Adrenal gland (tissue), 12 donors: ENCODE data around the gene PTGFRN. TPM values are rescaled to one million over a fixed set of nuclear protein-coding genes. Genes with fewer than 3 reads are reported as not detected.
A peak's percentile ranks its signal among the peaks of the same experiment; 100 is the strongest.

Experiments
- DNase-seq, 7 donors: peaks; one replicate each; pipeline ENCODE4 v3.0.0-alpha.2; 2019 to 2020
- H3K27ac ChIP-seq, 5 donors: fragments of 200-600 bp; sonication (generic) in 4 of 5; 1 replicate in 3 of 5; 2 replicates in 2 of 5; pipeline versions ENCODE4 v1.5.1 to v1.8.0; 2016 to 2020; ENCODE audit warnings: mild to moderate bottlenecking in 1 of 5
- H3K27me3 ChIP-seq: fragments of 200-600 bp; 2 replicates; pipeline ENCODE4 v1.8.0; 2021
- H3K36me3 ChIP-seq, 2 donors: fragments of 200-600 bp; replicated peaks in 1 of 2; 1 replicate in 1 of 2; 2 replicates in 1 of 2; pipeline versions ENCODE4 v1.5.1 to v1.8.0; 2018 to 2022
- H3K4me1 ChIP-seq, 2 donors: fragments of 200-600 bp; replicated peaks in 1 of 2; 1 replicate in 1 of 2; 2 replicates in 1 of 2; pipeline versions ENCODE4 v1.5.1 to v1.8.0; 2018 to 2021
- H3K4me3 ChIP-seq, 4 donors: fragments of 200-600 bp; sonication (generic) in 3 of 4; one replicate each; pipeline ENCODE4 v1.5.1; 2016 to 2018
- H3K9me3 ChIP-seq, 3 donors: fragments of 200-600 bp; sonication (generic) in 1 of 3; replicated peaks in 1 of 3; 1 replicate in 2 of 3; 2 replicates in 1 of 3; pipeline versions ENCODE4 v1.5.1 to v1.8.0; 2016 to 2021
- CTCF ChIP-seq, 6 experiments: fragments of 450-650 bp in 4 of 6; fragments of 200-600 bp in 2 of 6; sonication (generic) in 1 of 6; IDR thresholded peaks; 1 replicate in 5 of 6; 2 replicates in 1 of 6; pipeline versions ENCODE4 v1.5.1 to v1.8.0; 2016 to 2021; ENCODE audit warnings: antibody characterized with exemption in 6 of 6, mild to moderate bottlenecking in 2 of 6, moderate library complexity in 1 of 6
- POLR2A ChIP-seq, 2 donors: fragments of 450-650 bp; IDR thresholded peaks; one replicate each; pipeline ENCODE4 v1.6.1; 2017; ENCODE audit warnings: antibody characterized with exemption in 2 of 2, mild to moderate bottlenecking in 2 of 2, moderate library complexity in 1 of 2
- WGBS, 4 donors: extraction: QIAGEN DNeasy Blood & Tissue Kit in 2 of 4; methylation state at CpG; one replicate each; pipeline versions ENCODE4 v1.1.5 to v1.1.7; 2013 to 2017; 5-methylcytosine and 5-hydroxymethylcytosine counted together
- intact Hi-C, 2 donors: fragments of 100-400 bp; cut with DNase I; formaldehyde crosslinking; loops; one replicate each; pipeline versions ENCODE4 v1.14.1 to v1.15.0; 2022 to 2023
- polyA plus RNA-seq, 3 donors: library from polyadenylated mRNA; stranded (reverse); fragments of 200-250 nt in 2 of 3; fragments of 350-450 nt in 1 of 3; fragmentation: Illumina TruSeq in 1 of 3; extraction: RNeasy Lipid Tissue Mini Kit (QIAGEN cat#74804) in 1 of 3; gene quantifications; one replicate each; pipeline ENCODE4 v1.2.3, GENCODE V29; 2013 to 2014
- total RNA-seq, 9 donors: library from RNA; depleted of rRNA in 4 of 9; stranded (reverse); fragments of >200 nt in 4 of 9; fragments of 120-200 nt in 1 of 9; fragmentation: NEBNext Ultra II Directional in 1 of 9; extraction: Animal tissue kit (Norgen Biotek cat#: 25700) in 1 of 9; gene quantifications; one replicate each; pipeline versions ENCODE4 v1.1.0 to v1.2.4, GENCODE V29; 2013 to 2023
- donor health status: healthy with polysubstance abuse.
- donor health status: Bipolar disorder and iron deficiency.
- donor health status: DM: yes; HTN: yes; CAD: no.
- donor health status: DM: no; HTN: no; CAD: no.
- donor health status: DM: no; HTN: no; CAD: no.
- donor health status: DM: yes; HTN: yes; CAD: no.

Gene PTGFRN
- total and polyA plus RNA-seq, 12 donors, result 63.3 to 173 (median 67.4) TPM

- 85 to 97% (median 93%) methylated on average over 3 of the region's 3 CpGs for WGBS, 4 donors
- TF ChIP-seq CTCF (IDR thresholded peaks at IDR 0.05) (no peak), POLR2A (IDR thresholded peaks at IDR 0.05) (no peak)
- intact Hi-C loops, result no loop called here
- Histone ChIP-seq H3K36me3 (no peaks in the 10 kb centered on the region), H3K4me3 (no peak overlapping the region), H3K9me3 (no peaks in the 10 kb centered on the region), H3K27ac (no peak overlapping the region), H3K4me1 (peaks cover 18 to 22% of the 10 kb centered on the region in 2 donors), H3K27me3 (no peaks in the 10 kb centered on the region)
- DNase-seq, result no peak
Measured at GRCh38 chr1:116906812-116907211, 2.9 kb upstream of the PTGFRN start.

- intact Hi-C loops, result no loop called here
- Histone ChIP-seq H3K27ac (no peak overlapping the region), H3K27me3 (no peaks in the 10 kb centered on the region), H3K4me3 (no peak overlapping the region), H3K36me3 (no peaks in the 10 kb centered on the region), H3K9me3 (no peaks in the 10 kb centered on the region), H3K4me1 (peaks cover 22 to 24% of the 10 kb centered on the region in 2 donors)
- 92 to 100% (median 95%) methylated on average over 3 of the region's 3 CpGs for WGBS, 4 donors
- TF ChIP-seq POLR2A (IDR thresholded peaks at IDR 0.05) (no peak), CTCF (IDR thresholded peaks at IDR 0.05) (no peak)
- DNase-seq, result no peak
Measured at GRCh38 chr1:116907351-116907750, 2.4 kb upstream of the PTGFRN start.

- no peak overlapping the region for H3K4me3 ChIP-seq
- no peak overlapping the region for H3K27ac ChIP-seq
- intact Hi-C loops, result no loop called here
- H3K36me3 ChIP-seq, result no peaks in the 10 kb centered on the region
- H3K9me3 ChIP-seq, result no peaks in the 10 kb centered on the region
- H3K4me1 ChIP-seq, result peaks cover 22 to 33% of the 10 kb centered on the region in 2 donors
- 97 to 99% (median 98%) methylated on average over 9 of the region's 9 CpGs for WGBS, 4 donors
- TF ChIP-seq CTCF (IDR thresholded peaks at IDR 0.05), result no peak
- TF ChIP-seq POLR2A (IDR thresholded peaks at IDR 0.05), result no peak
- DNase-seq, result no peak
- H3K27me3 ChIP-seq, result no peaks in the 10 kb centered on the region
Measured at GRCh38 chr1:116908266-116908665, 1.4 kb upstream of the PTGFRN start.

GRCh38 chr1:116908820-116909511, 750 bp upstream of the PTGFRN start:
- H3K27me3 ChIP-seq, result no peaks in the 10 kb centered on the region
- intact Hi-C loops, result no loop called here
- no peaks in the 10 kb centered on the region for H3K9me3 ChIP-seq
- TF ChIP-seq POLR2A (IDR thresholded peaks at IDR 0.05) (no peak), CTCF (IDR thresholded peaks at IDR 0.05) (no peak)
- WGBS, 4 donors, result 77 to 85% (median 78%) methylated on average over 13 of the region's 13 CpGs
- H3K36me3 ChIP-seq, result no peaks in the 10 kb centered on the region
- H3K4me3 ChIP-seq, result peak overlapping the region in 2 of 4 donors; percentile 68 to 75
- no peak for DNase-seq
- H3K4me1 ChIP-seq, result peaks cover 22 to 38% of the 10 kb centered on the region in 2 donors
- peak overlapping the region; percentile 11 to 90 (median 84) for H3K27ac ChIP-seq
